Fibroblast of peridontal ligament (primary cell): ENCODE measurements around the gene ZBTB3.
"Not testable (repeated sequence)": the region's sequence is repeated elsewhere in the genome, so short reads cannot be mapped to it uniquely, and the experiment has no call there.

Experiments used
- DNase-seq: peaks from one replicate; pipeline ENCODE4 v3.0.0-alpha.2; 2010; ENCODE audit errors: extremely low read depth

The ZBTB3 gene

DNA sequence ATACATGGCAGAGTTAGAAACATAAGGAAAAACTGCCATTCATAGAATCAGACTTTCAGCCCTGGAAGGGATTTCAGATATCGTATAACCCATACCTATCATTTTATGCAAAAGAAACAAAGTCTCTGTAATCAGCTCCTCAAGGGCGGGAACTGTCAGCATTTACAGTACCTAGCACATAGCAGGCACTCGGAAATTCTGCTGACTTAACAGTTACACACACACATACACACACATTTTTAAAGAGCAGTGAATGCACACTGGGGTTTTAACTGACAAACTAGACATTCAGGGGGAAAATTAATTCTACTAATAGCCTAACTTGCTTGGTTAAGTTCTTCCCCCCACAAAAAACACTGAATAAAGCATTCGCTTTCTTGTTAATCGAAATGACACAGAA is 37.8 kb downstream of the ZBTB3 start:
- no peak for DNase-seq

DNA sequence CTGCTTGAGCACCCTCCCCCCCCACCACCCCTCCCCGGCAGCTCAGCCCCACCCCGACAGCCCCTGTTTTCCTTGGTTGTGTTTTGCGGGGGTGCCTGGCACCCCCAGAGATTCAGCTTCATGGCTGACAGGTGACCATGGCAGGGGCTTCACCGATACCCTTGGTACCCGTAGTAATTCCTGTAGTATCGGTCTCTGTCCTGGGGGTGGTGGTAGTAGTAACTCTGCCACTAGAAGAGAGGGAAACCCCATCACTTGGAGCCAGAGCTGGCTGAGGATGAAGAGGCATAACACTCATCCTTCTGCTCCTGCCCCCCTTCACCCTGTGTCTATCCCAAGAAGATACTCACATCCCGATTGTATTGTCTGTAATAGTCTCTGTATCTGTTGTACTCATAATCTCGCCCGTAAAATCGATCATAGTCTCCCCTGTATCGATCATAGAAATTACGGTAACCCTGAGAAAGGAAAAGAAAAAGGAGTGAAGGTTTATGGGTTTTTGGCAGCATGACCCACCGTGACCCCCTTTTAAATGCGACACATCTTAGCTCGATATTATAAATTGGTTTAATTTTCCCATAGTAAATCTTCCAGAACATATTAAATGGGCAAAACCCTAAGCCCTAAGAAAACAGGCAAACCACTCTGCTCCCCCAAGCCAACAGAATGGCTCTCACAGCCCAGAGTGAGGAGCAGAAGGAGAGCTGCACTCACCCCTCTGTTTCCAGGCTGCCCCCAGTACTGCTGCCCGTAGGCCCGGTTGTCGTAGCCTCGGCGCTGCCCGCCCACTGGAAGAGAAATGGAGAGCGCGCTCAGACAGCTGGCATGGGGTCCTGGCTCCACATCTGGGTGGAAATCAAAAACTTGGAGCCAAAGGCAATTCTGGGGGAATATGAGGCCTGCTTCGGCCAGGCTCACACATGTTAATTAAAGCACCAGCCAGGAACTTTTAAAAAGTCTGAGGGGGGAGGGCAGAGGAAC is 38.5 kb downstream of the ZBTB3 start:
- no peak for DNase-seq

GRCh38 chr11:62713343-62713742 is 40.6 kb downstream of the ZBTB3 start:
- no peak for DNase-seq

DNA sequence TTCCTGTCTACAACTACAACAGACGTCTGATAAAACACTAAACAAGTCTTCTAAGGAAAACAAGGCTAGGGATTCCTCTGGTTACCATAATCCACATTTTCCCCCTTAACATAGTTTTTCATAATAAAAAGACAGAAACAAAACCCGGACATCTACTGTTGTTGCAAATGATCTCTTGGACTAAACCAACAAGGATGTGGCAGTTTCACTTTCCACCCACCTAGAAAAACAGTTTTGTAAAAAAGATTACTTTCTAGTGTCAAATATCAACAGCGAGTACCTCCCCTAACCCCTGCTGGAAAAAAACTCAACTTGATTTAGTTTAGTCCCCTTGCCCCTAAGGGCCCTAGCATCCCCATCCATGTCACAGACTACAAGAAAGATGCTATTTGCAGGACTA is 41.1 kb downstream of the ZBTB3 start:
- no peak for DNase-seq

DNA sequence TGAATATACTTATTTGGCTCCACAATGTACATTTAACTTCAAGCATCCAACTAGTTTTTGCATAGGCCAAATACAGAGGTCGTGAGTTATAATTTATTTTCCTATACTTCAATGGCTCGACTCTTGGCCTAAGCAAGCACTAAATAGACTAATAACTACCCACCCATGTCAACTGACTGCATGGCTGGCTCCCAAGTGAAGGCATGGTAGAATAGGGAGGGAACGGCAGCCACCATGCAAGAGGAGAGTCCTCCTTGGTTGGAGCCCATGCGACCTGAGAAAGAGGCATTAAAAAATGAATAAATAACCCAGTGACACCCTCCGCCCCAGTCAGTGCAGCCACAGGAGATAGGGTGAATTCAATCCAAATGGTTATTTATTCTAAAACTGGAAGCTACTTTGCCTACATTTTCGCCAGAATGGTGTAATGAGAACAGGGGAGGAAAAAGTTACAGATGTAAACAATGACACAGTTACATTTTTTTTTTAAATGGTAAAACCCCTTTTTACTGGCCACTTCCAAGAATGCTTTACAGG is 41.6 kb downstream of the ZBTB3 start:
- DNase-seq, result no peak

DNA sequence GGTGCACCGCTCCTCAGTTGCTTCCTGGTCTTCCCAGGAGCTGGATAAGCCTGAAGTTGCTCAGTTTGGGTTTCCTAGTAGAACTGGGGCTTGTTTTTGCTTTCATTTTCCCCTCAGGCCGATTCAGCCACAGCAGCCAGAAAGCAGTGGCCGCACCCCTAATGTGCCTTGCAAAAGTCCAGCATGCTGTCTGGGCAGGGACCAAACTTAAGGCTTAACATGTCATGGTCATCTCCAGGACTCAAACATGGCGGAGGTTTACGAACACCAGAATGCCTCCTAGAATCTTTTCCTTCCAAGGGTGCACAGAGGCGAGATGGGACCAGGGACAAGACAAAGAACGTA is 44.0 kb downstream of the ZBTB3 start:
- DNase-seq, result peak; percentile 51

- peak; percentile 98 for DNase-seq
Measured at GRCh38 chr11:62709247-62710000, 44.5 kb downstream of the ZBTB3 start.

DNA sequence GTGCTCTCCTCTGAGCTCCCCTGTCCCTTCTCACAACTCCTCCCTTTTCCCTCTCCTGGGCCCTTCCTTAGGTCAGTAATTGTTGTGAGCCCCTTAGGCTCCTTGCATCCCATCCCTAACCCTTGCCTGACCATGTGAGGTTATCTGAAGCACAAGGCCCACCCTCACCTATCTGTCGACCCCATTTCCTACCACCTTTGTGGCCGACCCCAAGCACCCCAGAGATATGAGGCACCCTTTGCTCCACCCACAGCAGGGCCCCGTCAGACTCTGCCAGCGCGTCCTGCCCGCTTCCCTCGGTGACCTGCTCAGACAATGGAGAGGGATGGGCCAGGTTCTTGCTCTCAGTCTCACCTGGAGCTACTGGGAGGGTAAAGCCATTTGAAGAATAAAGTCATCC is 45.2 kb downstream of the ZBTB3 start:
- DNase-seq, result no peak

GRCh38 chr11:62708392-62708791 is 45.6 kb downstream of the ZBTB3 start:
- no peak for DNase-seq

DNA sequence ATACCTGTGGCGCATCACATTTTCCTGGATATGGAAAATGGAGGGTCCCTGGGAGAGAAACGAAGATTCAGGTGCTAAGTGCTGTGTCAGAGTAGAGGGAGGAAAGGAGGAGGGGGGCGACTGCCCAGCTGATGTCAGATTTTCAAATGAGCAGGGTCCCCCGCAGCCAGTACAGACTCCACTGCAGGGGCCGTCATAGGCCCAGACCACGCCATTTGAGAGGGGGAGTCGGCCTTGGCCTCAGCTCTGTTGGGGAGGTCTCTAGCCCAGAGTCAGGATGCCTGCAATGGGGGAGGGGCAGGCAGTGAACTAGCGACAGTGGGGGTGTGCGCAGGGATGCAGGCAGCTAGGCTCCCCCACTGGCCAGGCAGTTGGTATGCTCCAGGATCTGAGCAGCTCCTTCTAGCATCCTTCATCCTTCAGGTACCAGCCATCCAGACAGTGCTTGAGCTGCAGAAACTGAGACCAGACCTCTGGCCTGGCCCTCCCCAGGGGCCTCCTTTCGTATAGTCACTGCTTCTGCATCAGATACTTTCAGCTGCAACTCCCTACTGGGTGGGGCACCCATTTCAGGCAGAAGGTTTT is 46.6 kb downstream of the ZBTB3 start, which contains the start of the genes BSCL2 and GNG3:
Gene BSCL2 (minus strand): TSS at position 148 of the 585 bp plus-strand sequence. CDS start 229 bp downstream, outside the sequence.
Gene GNG3 (plus strand): TSS at position 400 of the 585 bp plus-strand sequence. CDS start 620 bp downstream, outside the sequence.
- DNase-seq, result no peak

DNA sequence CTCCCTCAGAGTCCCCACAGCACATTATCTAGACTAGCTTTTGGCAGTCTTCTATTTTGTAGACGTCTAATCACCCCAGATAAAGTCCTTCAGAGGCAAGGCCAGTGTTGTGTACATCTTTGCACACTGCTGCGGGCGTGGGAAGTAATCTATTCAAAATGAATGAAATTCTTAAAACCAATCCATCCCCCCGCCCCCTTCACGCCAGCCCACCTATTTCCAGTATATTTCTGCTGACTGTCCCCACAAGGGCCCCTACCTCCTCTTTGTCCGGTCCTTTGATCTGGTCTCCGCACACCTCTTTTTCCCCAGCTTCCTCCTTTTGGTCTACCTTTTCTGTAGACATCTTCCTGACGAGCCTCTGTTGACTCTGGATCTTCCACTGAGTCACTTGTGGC is 47.1 kb downstream of the ZBTB3 start:
- DNase-seq, result no peak

GRCh38 chr11:62705880-62706849 is 47.8 kb downstream of the ZBTB3 start:
- DNase-seq, result peak; percentile 88

- DNase-seq, result no peak
Measured at GRCh38 chr11:62705413-62705812, 48.5 kb downstream of the ZBTB3 start.

GRCh38 chr11:62703921-62704320 is 50.0 kb downstream of the ZBTB3 start:
- not testable (repeated sequence) for DNase-seq

GRCh38 chr11:62702246-62702645 is 51.7 kb downstream of the ZBTB3 start:
- no peak for DNase-seq
